GM21367 (cell line): ENCODE results near the gene LIPE.

ENCODE experiments used
- ATAC-seq: cut with Tn5 transposase; IDR thresholded peaks from one replicate; pipeline ENCODE4 v1.9.1; 2021; ENCODE audit not compliant: unreplicated experiment

The LIPE gene

DNA sequence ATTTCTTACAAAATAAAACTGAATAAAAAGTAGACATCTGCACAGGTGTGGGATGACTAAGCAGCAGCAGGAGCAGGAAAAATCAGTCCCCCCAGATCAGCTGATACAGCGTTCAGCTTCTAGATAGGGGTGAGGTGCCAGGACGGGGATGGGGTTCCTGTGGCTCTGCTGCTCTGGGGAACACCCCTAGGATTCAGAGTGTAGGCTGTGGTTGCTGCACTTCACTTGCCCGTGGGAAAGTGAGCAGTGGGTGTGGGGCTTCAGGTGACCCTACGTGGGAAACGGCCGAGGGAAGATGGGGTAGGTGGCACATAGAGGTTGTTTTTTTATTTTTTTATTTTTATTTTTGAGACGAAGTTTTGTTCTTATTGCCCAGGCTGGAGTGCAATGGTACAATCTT, 18.8 kb upstream of the LIPE start:
- no peak for ATAC-seq

DNA sequence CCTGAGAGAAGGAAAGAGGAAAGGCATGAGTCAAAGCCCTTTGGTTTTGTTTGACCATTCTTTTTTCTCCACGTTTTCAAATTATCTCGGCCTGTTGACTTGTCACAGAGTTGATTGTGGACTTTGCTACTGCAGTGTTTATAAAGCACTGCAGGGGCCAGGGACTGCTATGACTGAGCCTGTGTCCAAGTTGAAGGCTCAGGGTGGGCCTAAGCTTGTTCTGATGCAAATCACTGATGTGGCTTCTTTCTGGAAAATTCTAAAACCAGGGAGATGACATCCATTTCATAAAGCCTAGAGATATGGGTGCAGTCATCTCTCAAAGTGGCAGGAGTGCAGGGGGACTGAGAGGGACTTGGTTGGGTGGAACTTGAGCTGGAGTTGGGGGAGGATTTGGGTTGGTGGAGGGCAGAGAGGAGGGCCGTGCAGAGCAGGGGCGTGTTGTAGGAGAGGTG, 16.8 kb upstream of the LIPE start:
- ATAC-seq, result no peak

DNA sequence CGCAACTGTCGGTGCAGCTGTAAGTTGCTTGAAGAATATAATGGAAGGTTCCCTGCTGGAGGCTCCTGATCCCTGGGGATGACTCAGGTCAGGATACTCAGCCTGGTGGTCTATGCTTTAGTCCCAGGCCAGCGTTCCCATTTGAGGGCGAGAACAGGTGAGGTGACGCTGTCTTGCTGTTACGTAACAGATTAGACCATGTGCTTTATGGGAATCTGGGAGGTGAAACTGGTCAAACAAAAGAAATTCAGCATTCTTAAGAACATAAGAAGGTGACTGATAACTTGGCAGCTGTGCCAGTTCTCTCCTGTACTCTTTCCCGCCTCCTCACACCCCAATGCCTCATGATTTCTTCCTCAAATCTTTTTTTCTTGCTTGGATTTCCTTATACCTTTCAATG, 15.6 kb upstream of the LIPE start, which contains the start of gene CXCL17:
TSS of gene CXCL17 (minus strand) at position 114 of the 400 bp plus-strand sequence. CDS start 114 bp downstream, outside the sequence.
- ATAC-seq, result no peak

DNA sequence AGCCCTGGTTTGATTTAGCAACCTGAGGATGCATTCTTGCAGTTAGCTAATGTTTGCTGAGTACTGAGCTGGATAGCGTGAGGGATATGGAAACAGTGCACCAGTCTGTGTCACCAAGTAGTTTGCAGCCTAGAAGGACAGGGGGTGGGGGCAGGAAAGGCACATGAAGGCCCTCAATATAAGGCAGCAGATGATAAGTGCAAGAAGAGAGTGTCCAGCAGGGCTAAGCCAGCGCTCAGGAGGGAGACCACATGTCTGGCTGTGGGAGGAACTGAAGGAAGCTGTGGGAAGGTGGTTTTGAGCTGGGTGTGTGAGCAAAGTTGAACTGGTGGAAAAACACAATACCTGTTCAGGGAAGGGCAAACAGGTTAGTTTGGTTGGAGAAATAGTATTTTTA, 13.9 kb upstream of the LIPE start:
- no peak for ATAC-seq

DNA sequence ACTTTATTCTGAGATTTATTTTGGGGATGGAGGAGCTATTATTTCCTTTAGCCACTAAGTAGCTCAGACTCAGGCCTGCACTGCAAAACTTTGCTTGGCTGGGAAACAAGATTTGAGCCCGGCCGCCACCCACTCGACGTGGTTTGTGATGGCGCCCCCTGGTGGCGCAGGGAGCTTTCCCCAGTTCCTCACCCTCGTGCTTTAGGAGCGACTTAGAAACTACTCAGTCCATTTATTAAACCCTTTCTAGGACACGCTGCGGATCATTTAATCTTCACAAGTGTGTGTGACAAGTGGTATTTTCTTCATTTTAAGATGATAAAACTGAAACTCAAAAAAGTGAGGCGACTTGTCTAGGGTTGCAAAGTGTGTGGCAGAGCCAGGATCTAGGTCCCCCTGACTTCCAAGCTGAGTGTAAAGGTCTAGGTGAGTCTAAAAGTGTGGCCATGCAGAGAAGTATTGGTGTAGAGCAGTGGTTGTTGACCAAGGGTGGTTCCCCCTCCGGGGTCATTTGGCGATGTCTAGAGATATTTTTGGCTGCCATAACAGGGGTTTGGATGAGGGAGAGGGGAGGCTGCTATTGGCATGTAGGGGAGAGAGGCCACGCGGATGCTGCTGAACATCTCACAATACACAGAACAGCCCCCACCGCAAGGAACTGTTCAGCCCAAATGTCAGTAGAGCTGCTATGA, 13.3 kb upstream of the LIPE start:
- no peak for ATAC-seq

DNA sequence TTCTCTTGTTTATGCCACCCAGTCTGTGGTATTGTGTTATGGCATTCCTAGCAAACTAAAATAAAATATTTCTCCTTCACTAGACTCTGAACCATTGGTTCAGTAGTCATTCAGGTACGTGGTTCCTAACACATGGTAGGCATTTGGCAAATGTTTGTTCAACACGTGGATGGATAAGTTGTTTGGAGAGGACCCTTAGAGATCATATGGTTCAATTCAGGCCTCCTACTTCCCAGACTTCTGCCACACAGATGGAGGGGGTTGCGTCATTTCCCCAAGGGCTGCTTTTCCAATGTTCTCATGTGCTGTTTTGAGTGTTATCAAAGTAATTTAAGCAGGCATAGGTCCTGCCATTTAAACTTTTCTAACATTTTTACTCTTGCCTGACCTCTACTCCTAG, 8.8 kb upstream of the LIPE start:
- ATAC-seq, result no peak

DNA sequence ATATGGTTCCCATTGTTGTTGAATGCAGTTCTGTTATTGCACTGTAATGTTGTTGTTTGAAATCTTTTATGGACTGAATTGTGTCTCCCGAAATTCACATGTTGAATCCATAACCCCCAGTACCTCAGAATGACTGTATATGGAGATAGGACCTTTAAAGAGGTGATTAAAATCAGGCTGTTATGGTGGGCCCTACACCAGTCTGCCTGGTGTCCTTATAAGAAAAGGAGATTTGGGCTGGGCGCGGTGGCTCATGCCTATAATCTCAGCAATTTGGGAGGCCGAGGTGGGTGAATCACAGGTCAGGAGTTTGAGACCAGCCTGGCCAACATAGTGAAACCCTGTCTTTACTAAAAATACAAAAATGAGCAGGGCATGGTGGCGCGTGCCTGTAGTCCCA, 8.1 kb upstream of the LIPE start:
- no peak for ATAC-seq

DNA sequence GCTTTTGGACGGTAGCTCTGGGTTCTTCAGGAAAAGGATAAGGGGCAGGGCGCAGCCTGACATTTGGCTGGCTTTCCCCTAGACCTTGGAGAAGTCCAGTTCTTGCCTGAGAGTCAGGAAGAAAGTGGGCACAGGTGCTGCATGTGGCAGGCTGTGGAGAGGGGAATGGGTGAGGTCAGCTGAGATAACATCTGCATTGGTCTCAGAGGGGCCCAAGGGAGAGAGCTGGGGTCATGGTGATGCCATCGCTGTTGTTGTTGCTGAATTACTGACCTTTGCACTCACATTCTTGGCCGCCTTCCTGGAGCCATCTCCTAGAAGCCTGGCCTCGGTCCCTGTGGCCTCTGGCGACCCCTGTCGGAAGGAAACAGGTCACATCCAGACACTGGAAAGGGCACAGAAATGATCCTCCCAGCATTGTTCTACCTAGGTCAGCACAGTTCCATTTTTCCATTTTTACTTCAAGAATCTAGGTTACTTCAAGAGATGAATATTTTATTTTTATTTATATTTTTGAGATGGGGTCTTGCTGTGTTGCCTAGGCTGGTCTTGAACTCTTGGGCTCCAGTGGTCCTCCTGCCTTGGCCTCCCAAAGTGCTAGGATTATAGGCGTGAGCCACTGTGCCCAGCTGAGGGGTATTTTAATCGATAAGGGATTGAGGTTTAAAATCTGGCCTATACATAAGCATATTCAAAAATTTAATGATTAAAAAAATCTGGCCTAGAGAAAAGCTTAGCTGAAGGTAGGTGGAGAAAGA, 6.5 kb upstream of the LIPE start:
- ATAC-seq, result no peak

DNA sequence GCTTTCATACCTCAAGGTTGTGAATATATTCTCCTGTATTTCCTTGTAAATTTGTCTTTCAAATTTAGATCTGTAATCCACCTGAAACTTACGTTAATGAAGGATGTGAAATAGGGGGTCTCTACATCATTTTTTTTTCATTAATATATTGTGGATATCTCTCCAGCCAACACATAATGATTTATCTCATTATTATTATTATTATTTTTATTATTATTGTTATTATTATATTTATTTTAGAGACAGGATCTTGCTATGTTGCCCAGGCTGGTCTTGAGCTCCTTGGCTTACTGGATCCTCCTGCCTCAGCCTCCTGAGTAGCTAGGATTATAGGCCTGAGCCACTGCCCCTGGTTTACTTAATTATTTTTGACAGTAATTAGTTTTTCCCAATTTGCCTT, 4.3 kb upstream of the LIPE start:
- ATAC-seq, result no peak

DNA sequence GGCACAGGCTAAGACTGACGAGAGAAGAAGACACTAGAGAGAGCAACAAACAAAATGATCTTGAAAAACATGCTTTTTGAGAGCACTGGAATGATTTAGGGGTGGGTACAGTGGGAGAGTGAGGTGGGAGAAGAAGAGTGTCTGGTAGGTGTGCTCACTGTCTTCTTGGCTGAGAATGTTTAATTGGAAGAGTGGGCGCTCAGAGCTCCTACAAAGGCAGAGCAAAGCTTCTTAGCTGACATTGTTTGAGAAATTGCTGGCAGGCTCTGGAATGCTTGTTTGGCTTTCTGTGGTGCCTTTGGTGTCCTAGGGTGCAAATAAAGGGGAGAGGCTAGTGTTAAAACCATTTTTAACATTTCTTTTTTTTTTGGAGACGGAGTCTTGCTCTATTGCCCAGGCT, 1.5 kb upstream of the LIPE start:
- ATAC-seq, result no peak

DNA sequence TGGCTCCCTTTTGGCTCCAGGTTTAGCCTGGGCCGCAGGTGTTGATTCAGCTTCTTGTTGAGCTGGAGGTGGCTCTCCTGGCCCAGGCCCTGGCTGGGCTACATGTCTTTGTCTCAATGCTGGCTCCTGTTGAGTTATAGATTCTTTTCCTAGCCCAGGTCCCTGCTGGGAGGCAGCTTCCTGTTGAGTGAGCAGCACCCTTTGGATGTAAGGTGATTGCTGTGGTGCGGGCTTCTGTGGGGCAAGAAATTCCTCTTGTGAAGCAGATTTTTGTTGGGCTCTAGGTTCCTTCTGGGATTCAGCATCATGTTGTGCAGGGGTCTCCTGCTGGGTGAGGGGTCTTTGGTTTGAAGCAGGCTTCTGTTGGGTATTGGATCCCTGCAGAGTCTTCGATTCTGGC, 545 bp downstream of the LIPE start:
- no peak for ATAC-seq

DNA sequence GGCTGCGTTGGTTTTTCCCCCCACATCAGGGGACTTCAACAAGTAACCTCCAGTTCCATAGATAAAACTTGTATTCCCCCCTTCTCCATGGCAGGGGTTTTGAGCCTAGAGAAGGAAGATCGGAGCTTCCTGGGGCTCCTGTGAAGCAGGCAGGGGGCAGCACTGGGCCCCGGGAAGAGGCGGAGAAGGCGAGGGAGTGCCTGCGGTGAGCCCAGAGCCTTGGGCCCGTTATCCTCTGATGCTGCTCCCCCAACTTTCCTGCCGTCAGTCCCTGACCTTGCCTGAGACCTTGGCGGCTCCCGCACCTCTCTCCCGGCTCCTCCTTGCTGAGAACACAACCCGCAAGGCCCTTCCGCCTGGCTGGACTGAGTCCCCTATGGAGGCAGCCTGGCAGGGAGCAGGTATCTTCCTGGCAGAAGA, 2.5 kb downstream of the LIPE start:
- no peak for ATAC-seq

DNA sequence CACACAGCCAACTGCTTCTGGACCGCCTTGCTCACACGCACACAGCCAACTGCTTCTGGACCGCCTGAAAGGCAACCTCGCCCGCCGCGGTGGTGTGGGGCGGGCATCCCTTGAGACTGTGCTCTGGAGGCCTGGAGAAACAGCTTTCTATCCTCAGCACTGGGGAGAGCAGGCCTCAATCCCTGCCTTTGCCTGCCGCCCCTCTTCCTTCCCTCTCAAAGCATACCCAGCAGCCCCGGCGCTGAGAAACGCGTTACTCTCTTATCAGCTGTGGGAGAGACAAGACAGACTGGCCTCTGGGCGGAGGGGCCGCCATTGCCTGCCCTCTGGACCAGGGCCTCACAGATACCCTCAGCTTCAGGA, 2.9 kb downstream of the LIPE start:
- ATAC-seq, result no peak

DNA sequence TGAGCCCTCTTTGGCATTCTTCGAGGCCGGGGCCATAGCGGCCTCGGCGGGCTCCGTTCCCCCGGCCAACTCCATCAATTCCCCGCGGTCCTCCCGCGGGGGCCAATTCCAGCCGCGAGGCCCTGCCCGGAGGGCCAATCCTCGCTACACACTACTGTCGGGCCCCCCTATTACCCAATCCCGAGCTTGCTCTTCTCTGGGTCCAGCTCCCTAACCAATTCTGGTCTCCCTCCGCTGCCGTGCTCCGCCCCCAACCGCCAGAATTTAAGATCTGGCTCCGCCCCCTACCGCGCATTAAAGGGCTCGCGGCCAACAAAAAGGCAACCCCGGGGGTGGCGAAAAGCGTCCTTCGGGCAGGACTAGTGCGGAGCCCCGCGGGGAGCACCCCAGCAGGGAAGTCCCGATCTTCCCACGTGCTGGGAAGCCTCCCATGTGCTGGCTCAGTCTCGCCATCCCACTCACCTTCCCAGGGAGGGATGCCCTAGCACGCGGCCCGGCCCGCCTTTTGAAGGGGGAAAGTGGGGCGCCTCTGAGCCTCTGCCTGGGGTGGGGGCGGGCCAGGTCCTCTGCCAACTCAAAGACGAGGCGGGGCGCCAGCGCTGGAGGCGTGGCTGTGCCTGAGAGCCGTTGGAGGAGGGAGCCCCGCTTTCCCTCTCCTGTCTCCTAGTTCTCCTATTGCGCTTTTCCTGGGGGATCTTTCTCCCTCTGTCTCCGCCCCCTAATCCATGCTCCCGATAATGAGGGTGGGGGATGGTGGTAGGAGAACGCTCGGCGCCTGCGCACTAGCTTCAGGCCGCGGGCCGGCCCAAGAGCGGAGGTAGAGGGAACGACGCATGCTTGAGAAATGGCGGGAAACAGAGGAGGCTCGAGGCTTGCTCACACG, 3.5 kb downstream of the LIPE start:
- peak; percentile 64 for ATAC-seq

DNA sequence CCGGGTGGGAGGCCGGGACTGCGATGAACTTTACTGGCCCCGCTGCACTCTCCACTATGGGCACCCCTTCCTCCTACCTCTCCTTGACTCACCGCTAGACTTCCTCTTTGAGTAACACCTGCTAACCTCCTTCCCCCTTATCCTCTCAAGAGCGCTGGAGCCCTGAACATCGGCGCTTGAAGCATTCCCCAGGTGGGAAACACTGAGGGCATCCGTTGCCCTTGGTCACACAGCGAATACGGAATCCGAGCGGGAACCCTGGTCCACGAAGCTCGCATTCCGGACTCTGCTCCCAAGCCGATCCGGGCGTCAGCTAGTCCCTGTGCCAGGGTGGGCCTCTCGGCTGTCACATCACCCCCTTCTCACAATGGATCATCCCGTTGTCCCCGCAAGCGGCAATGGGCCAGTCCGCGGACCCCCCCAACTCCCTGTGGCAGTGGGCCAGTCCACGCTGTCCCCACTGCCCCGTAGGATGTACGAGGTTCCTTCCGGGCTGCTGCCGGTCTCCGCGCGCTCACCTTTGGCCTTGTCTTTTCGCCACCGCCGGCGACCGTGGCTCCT, 4.2 kb downstream of the LIPE start:
- peak; percentile 22 for ATAC-seq

DNA sequence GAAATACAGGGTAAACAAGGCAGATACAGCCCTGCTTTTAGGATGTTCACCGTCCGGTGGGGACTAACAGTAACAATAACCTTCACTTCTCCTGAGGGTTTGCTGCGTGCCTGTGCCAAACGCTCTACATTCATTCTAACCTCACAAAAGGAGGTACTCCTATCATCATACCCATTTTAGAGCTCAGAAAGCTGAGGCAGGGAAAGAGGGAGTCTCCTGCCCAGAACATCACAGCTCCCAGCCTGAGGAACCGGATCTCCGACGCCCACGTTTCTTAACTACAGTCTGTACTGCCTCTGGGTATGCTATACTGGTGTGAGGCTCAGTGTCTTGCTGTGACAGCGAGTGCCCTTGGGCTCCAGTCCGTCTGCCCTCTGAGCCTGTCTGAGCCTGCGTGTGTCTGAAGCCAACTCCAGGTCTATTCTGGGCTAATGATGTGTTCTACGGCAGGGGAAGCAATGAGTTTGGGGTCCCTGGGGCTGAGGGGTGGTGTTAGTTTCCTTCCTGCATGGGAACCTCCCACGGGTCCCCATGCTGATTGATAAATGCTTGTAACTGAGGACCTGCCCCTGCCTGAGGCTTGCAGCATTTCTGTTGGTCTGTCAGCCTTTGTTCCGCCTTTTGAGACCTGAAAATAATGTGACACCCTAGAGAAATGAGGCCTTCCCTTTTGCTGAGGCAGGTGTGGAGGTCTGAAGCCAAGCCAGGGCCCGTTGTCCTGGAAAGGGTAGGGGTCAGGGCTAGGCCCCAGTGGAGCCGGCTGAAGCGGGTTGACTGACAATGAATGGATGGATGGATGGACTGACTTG, 4.9 kb downstream of the LIPE start:
- ATAC-seq, result no peak

DNA sequence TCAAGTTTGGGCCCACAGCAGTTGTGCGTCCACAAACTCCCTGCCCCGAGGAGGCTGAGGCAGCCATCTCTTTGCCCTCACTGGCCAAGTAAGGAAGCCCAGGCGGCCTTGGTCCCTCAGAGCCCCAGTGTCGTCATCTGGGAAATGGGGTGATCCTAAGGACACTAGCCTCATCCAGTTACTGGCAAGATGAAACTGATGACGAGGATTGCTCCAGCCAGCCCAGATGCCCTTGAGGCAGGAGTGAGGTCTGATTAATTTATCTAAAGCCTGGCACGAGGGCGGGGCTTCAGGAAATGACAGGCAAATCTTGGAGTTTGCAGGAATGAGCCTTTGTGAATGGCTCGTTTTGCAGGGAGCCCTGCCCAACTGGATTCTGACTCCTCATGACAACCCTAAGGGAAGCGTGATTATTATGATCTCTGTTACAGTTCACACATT, 5.6 kb downstream of the LIPE start:
- no peak for ATAC-seq

DNA sequence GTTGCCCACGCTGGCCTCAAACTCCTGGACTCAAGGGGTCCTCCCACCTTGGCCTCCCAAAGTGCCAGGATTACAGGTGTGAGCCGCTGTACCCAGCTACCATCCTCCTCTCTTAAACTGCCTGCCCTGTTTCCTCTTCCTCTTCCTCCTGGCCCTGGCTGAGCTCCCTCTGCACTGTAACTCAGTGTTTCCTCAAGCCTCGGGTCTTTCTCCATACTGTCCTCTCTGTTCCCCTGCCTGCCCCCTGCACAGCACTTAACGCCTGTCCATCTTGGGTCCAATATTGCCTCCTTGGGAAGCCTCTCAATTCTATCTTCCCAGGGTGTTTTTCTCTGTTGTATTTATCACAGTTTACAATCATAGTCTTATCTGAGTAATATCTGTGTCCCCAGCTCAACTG, 6.1 kb downstream of the LIPE start:
- ATAC-seq, result no peak

DNA sequence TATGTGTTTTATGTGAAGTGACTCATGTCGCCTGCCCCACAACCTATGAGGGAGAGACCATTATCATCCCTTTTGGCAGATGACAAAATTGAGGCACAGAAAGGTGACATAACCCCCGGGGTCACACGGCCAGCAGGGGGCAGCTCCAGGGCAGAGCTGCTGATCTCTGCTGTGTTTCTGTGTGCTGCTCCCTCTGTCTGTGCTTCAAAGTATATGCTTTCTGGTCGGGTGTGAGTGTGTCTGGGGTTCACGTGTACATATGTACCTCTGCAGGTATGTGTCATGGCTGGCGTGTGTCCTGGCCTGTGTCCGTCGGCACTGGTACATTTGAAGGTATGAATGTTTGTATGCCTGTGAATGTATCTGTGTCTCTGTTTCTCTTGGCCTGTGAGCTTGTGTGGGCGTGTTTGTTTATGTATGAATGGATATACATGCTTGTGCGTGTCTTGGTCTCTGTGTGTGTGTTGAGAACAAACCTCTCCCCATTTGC, 7.1 kb downstream of the LIPE start:
- ATAC-seq, result no peak

DNA sequence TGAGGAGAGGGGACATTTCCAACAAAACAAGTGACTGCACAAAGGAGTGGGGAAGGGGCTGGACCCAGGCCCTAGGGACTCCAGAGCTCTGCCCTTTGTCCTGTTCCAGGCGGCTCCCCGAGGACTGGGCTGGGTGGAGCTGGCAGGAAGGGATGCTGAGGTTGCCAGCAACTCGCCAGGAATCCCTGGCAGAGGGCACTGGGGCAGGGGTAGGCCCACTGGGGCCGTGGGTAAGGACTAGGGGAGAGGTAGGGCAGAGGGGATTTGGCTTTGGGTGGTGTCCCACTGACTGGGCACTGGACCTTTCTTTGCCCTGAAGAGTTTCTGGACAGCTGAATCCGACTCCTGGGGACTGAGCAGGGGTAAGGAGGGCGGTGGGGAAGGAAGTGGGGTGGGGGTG, 7.9 kb downstream of the LIPE start:
- no peak for ATAC-seq
